ENCODE data around the gene CPPED1.
A peak's percentile ranks its signal among the peaks of the same experiment; 100 is the strongest.

The CPPED1 gene

DNA sequence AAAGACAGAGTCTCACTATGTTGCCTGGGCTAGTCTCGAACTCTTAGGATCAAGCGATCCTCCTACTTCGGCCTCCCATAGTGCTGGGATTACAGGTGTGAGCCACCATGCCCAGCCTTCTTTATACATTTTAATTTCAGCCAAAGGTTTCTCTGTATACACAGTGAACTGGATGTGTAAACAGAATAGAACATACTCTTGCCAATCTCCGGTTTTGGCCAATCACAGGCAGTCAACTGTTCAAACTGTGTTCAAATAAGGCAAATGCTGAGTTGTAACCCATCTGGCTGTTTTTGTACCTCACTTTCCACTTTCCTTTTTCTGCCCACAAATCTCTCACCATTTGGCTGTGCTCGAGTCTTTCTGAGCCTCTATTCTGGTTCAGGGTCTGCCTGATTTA is 108.2 kb downstream of the CPPED1 start:
- Histone ChIP-seq H3K36me3 (ENCODE audit: control insufficient read depth in 1 of 2, insufficient read depth in 2 of 2, low read length in 2 of 2) (no peaks in the 10 kb centered on the region), H4K12ac (ENCODE audit: low read depth, low read length) (no peak overlapping the region), H2BK12ac (ENCODE audit: low read length) (no peak overlapping the region), H2BK120ac (ENCODE audit: insufficient read depth, low read length, poor library complexity) (no peak overlapping the region), H4K91ac (ENCODE audit: low read depth, low read length) (no peak overlapping the region), H3K14ac (ENCODE audit: low read length) (no peak overlapping the region), H3K18ac (ENCODE audit: low read length) (no peak overlapping the region), H3K79me1 (ENCODE audit: low read length) (no peaks in the 10 kb centered on the region), H3K4me1 (ENCODE audit: control insufficient read depth in 1 of 2, insufficient read depth in 2 of 2, low read length in 2 of 2) (no peaks in the 10 kb centered on the region), H3K23ac (ENCODE audit: low read length) (no peak overlapping the region), H3K9me3 (ENCODE audit: insufficient read depth, low read depth, low read length) (no peaks in the 10 kb centered on the region), H2BK5ac (ENCODE audit: low read depth, low read length, poor library complexity) (no peak overlapping the region), H4K8ac (ENCODE audit: low read depth, low read length) (no peak overlapping the region), H3K27me3 (ENCODE audit: insufficient read depth, low read length) (no peaks in the 10 kb centered on the region), H3K79me2 (ENCODE audit: control insufficient read depth, insufficient read depth, low read length, poor library complexity) (no peaks in the 10 kb centered on the region), H3K4me3 (ENCODE audit: low read depth, low read length) (no peak overlapping the region), H3K4ac (ENCODE audit: low read depth, low read length) (no peak overlapping the region), H3K4me2 (ENCODE audit: low read length) (no peak overlapping the region), H2AK5ac (ENCODE audit: low read length) (no peak overlapping the region), H2AFZ (ENCODE audit: insufficient read depth, low read length, poor library complexity) (no peak overlapping the region), H3K27ac (ENCODE audit: low read depth, low read length) (no peak overlapping the region), H3K9ac (ENCODE audit: low read length) (no peak overlapping the region)
- no peak for DNase-seq
- WGBS (ENCODE audit: extremely low coverage, insufficient coverage, insufficient read length) = no CpG with 5 or more reads among the region's 5 CpGs

DNA sequence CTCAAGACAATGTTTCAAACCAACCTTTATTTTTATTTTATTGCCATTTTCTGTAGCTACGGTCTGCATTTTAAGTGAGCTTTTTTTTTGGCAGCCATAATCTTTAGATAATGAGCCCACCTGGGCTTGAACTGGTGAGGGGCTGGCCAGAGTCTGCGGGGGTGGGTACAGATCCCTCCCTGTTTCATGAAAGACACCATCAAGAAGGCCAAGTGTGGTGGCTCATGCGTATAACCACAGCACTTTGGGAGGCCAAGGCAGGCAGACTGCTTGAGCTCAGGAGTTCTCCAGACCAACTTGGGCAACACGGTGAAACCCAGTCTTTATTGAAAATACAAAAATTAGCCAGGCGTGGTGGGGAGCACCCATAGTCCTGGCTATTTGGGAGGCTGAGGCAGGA is 113.7 kb downstream of the CPPED1 start:
- H3K36me3 ChIP-seq (ENCODE audit: control insufficient read depth in 1 of 2, insufficient read depth in 2 of 2, low read length in 2 of 2) = no peaks in the 10 kb centered on the region
- H3K4me1 ChIP-seq (ENCODE audit: control insufficient read depth in 1 of 2, insufficient read depth in 2 of 2, low read length in 2 of 2) = no peaks in the 10 kb centered on the region
- no peaks in the 10 kb centered on the region for H3K79me2 ChIP-seq (ENCODE audit: control insufficient read depth, insufficient read depth, low read length, poor library complexity)
- H3K4me3 ChIP-seq (ENCODE audit: low read depth, low read length) = no peak overlapping the region
- H3K4me2 ChIP-seq (ENCODE audit: low read length) = no peak overlapping the region
- no peaks in the 10 kb centered on the region for H3K9me3 ChIP-seq (ENCODE audit: insufficient read depth, low read depth, low read length)
- H4K91ac ChIP-seq (ENCODE audit: low read depth, low read length) = no peak overlapping the region
- H2BK120ac ChIP-seq (ENCODE audit: insufficient read depth, low read length, poor library complexity) = no peak overlapping the region
- no peak overlapping the region for H4K12ac ChIP-seq (ENCODE audit: low read depth, low read length)
- no peak overlapping the region for H3K23ac ChIP-seq (ENCODE audit: low read length)
- H3K27ac ChIP-seq (ENCODE audit: low read depth, low read length) = no peak overlapping the region
- H3K18ac ChIP-seq (ENCODE audit: low read length) = no peak overlapping the region
- H3K4ac ChIP-seq (ENCODE audit: low read depth, low read length) = no peak overlapping the region
- no peak overlapping the region for H2BK5ac ChIP-seq (ENCODE audit: low read depth, low read length, poor library complexity)
- no CpG with 5 or more reads among the region's 5 CpGs for WGBS (ENCODE audit: extremely low coverage, insufficient coverage, insufficient read length)
- H2AK5ac ChIP-seq (ENCODE audit: low read length) = no peak overlapping the region
- no peaks in the 10 kb centered on the region for H3K79me1 ChIP-seq (ENCODE audit: low read length)
- DNase-seq = no peak
- H3K9ac ChIP-seq (ENCODE audit: low read length) = no peak overlapping the region
- H3K14ac ChIP-seq (ENCODE audit: low read length) = no peak overlapping the region
- no peaks in the 10 kb centered on the region for H3K27me3 ChIP-seq (ENCODE audit: insufficient read depth, low read length)
- H4K8ac ChIP-seq (ENCODE audit: low read depth, low read length) = no peak overlapping the region
- no peak overlapping the region for H2BK12ac ChIP-seq (ENCODE audit: low read length)
- no peak overlapping the region for H2AFZ ChIP-seq (ENCODE audit: insufficient read depth, low read length, poor library complexity)

DNA sequence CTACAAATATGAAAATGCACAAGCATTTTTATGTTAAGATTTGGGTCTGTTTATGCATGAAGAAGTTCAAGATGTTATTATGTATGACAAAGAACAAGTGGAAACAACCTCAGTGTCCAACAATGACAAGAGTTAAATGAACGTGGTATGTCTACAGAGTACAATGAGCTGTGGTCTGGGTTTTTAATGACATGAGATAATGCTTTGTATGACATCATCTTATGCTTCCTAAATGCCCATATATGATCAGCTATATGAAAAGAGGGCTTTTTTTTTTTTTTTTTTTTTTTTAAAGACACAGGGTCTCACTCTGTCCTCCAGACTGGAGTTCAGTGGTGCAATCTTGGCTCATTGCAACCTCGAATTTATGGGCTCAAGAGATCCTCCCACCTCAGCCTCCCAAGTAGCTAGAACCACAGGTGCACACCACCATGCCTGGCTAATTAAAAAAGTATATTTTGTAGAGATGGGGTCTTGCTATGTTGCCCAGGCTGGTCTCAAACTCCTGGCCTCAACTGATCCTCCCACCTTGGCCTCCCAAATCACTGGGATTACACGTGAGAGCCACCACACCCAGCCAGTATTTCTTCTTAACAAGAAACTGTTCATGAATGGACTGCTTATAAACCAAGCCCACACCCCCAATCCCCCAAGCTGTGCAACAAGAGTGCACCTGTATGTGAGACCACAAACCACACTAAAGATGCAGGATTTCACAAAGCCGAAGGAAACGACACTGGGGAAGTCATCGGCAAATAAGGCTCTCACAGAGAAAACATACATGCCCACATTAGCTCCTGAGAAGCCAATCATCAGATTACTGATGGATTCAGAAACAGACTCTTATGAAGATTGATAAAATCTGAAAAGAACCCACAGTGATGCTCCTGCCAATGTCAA is 114.5 kb downstream of the CPPED1 start:
- no peak overlapping the region for H3K4ac ChIP-seq (ENCODE audit: low read depth, low read length)
- H2AK5ac ChIP-seq (ENCODE audit: low read length) = no peak overlapping the region
- no peaks in the 10 kb centered on the region for H3K79me1 ChIP-seq (ENCODE audit: low read length)
- H3K4me1 ChIP-seq (ENCODE audit: control insufficient read depth in 1 of 2, insufficient read depth in 2 of 2, low read length in 2 of 2) = no peaks in the 10 kb centered on the region
- no peak overlapping the region for H2BK5ac ChIP-seq (ENCODE audit: low read depth, low read length, poor library complexity)
- H3K36me3 ChIP-seq (ENCODE audit: control insufficient read depth in 1 of 2, insufficient read depth in 2 of 2, low read length in 2 of 2) = no peaks in the 10 kb centered on the region
- no peaks in the 10 kb centered on the region for H3K79me2 ChIP-seq (ENCODE audit: control insufficient read depth, insufficient read depth, low read length, poor library complexity)
- no peak overlapping the region for H3K18ac ChIP-seq (ENCODE audit: low read length)
- H3K9me3 ChIP-seq (ENCODE audit: insufficient read depth, low read depth, low read length) = peaks cover 2% of the 10 kb centered on the region
- H3K4me2 ChIP-seq (ENCODE audit: low read length) = no peak overlapping the region
- H2BK12ac ChIP-seq (ENCODE audit: low read length) = no peak overlapping the region
- H3K4me3 ChIP-seq (ENCODE audit: low read depth, low read length) = no peak overlapping the region
- H3K23ac ChIP-seq (ENCODE audit: low read length) = no peak overlapping the region
- no peak overlapping the region for H2BK120ac ChIP-seq (ENCODE audit: insufficient read depth, low read length, poor library complexity)
- H4K8ac ChIP-seq (ENCODE audit: low read depth, low read length) = no peak overlapping the region
- no peak for DNase-seq
- no peak overlapping the region for H2AFZ ChIP-seq (ENCODE audit: insufficient read depth, low read length, poor library complexity)
- no peak overlapping the region for H3K9ac ChIP-seq (ENCODE audit: low read length)
- no peaks in the 10 kb centered on the region for H3K27me3 ChIP-seq (ENCODE audit: insufficient read depth, low read length)
- H3K27ac ChIP-seq (ENCODE audit: low read depth, low read length) = no peak overlapping the region
- H4K91ac ChIP-seq (ENCODE audit: low read depth, low read length) = no peak overlapping the region
- WGBS (ENCODE audit: extremely low coverage, insufficient coverage, insufficient read length) = no CpG with 5 or more reads among the region's 6 CpGs
- H3K14ac ChIP-seq (ENCODE audit: low read length) = no peak overlapping the region
- no peak overlapping the region for H4K12ac ChIP-seq (ENCODE audit: low read depth, low read length)

DNA sequence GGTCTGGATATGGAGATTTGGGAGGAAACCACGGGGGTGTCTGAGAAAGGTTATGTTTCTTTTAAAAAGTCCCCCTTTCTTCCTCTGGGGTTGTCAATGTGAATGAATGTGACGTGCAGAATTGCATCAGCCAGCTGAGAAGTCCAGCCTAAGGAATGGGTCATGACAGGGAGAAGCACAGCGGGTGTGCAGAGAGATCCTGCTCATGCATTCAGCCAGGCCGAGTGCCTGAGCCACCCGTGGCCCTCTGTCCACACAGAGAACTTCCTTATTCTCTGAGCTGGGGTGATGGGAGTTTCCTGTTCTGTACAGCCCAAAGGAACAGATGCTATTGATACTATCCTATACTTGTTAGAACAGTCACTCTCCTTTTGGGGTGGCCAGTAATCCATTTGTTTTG is 117.9 kb downstream of the CPPED1 start:
- no peak overlapping the region for H3K27ac ChIP-seq (ENCODE audit: low read depth, low read length)
- H3K18ac ChIP-seq (ENCODE audit: low read length) = no peak overlapping the region
- no peak overlapping the region for H3K4me2 ChIP-seq (ENCODE audit: low read length)
- H3K36me3 ChIP-seq (ENCODE audit: control insufficient read depth in 1 of 2, insufficient read depth in 2 of 2, low read length in 2 of 2) = no peaks in the 10 kb centered on the region
- H2BK5ac ChIP-seq (ENCODE audit: low read depth, low read length, poor library complexity) = no peak overlapping the region
- DNase-seq = peak; percentile 7 to 16
- WGBS (ENCODE audit: extremely low coverage, insufficient coverage, insufficient read length) = no CpG with 5 or more reads among the region's 5 CpGs
- no peak overlapping the region for H3K9ac ChIP-seq (ENCODE audit: low read length)
- no peak overlapping the region for H4K91ac ChIP-seq (ENCODE audit: low read depth, low read length)
- no peaks in the 10 kb centered on the region for H3K79me2 ChIP-seq (ENCODE audit: control insufficient read depth, insufficient read depth, low read length, poor library complexity)
- H3K4me1 ChIP-seq (ENCODE audit: control insufficient read depth in 1 of 2, insufficient read depth in 2 of 2, low read length in 2 of 2) = no peaks in the 10 kb centered on the region
- no peaks in the 10 kb centered on the region for H3K79me1 ChIP-seq (ENCODE audit: low read length)
- H3K14ac ChIP-seq (ENCODE audit: low read length) = no peak overlapping the region
- no peak overlapping the region for H2BK12ac ChIP-seq (ENCODE audit: low read length)
- H4K12ac ChIP-seq (ENCODE audit: low read depth, low read length) = no peak overlapping the region
- H2AK5ac ChIP-seq (ENCODE audit: low read length) = no peak overlapping the region
- H3K4ac ChIP-seq (ENCODE audit: low read depth, low read length) = no peak overlapping the region
- H3K4me3 ChIP-seq (ENCODE audit: low read depth, low read length) = no peak overlapping the region
- no peak overlapping the region for H3K23ac ChIP-seq (ENCODE audit: low read length)
- H2BK120ac ChIP-seq (ENCODE audit: insufficient read depth, low read length, poor library complexity) = no peak overlapping the region
- H3K9me3 ChIP-seq (ENCODE audit: insufficient read depth, low read depth, low read length) = peaks cover 2% of the 10 kb centered on the region
- H3K27me3 ChIP-seq (ENCODE audit: insufficient read depth, low read length) = no peaks in the 10 kb centered on the region
- H4K8ac ChIP-seq (ENCODE audit: low read depth, low read length) = no peak overlapping the region
- H2AFZ ChIP-seq (ENCODE audit: insufficient read depth, low read length, poor library complexity) = no peak overlapping the region

All from trophoblast cell (in vitro differentiated cells and primary cell).